Measurements from ENCODE around the gene MID1IP1. TPM values are rescaled to one million over a fixed set of nuclear protein-coding genes. Genes with fewer than 3 reads are reported as not detected.

MID1IP1 gene
- total and polyA plus RNA-seq, 2 of the 8 experiments (the other 6 are each of a cell fraction or from before 2014, with no cell fraction given), result 118 to 128 TPM

DNA sequence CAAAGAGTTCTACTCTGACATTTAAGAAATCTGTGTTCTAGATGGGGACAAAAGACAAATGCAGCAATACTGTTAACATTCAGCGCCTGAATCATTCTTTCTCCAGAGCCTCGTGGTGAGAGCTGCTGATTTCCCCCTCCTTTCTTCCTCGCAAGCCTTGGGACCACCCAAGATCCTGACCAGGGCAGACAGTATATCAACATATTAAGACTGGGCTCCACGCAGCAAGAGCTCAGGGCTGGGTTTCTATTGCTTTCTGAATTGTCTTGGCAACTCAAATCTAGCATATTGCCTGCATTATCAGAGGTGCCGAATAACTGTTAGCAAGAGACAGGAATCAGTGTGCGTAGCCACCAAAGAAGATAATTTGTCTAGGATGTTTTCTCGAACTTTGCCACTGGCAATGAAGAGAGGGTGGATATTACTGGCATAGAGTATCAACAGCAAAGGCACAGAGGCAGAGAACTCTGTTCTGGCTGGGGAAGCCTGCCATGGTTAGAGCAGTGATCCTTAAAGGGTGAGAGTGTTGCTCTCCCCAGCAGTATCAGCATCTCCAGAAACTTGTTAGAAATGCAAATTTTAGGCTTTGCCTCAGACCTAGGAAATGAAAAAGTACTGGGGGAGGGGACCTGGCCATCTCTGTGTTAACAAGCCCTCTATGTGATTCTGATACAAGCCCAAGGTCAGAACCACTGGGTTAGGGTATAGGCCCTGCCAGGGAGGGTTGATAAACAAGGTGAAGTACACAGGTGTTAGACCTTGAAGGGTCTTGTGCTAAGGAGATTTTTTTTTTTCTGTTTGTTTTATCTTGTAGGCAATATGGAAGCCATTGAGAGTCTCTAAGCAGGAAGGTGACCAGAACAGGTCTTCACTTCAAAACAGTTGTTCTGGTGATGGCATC is 46.2 kb upstream of the MID1IP1 start (continued):
- TF ChIP-seq, protein P1, sequence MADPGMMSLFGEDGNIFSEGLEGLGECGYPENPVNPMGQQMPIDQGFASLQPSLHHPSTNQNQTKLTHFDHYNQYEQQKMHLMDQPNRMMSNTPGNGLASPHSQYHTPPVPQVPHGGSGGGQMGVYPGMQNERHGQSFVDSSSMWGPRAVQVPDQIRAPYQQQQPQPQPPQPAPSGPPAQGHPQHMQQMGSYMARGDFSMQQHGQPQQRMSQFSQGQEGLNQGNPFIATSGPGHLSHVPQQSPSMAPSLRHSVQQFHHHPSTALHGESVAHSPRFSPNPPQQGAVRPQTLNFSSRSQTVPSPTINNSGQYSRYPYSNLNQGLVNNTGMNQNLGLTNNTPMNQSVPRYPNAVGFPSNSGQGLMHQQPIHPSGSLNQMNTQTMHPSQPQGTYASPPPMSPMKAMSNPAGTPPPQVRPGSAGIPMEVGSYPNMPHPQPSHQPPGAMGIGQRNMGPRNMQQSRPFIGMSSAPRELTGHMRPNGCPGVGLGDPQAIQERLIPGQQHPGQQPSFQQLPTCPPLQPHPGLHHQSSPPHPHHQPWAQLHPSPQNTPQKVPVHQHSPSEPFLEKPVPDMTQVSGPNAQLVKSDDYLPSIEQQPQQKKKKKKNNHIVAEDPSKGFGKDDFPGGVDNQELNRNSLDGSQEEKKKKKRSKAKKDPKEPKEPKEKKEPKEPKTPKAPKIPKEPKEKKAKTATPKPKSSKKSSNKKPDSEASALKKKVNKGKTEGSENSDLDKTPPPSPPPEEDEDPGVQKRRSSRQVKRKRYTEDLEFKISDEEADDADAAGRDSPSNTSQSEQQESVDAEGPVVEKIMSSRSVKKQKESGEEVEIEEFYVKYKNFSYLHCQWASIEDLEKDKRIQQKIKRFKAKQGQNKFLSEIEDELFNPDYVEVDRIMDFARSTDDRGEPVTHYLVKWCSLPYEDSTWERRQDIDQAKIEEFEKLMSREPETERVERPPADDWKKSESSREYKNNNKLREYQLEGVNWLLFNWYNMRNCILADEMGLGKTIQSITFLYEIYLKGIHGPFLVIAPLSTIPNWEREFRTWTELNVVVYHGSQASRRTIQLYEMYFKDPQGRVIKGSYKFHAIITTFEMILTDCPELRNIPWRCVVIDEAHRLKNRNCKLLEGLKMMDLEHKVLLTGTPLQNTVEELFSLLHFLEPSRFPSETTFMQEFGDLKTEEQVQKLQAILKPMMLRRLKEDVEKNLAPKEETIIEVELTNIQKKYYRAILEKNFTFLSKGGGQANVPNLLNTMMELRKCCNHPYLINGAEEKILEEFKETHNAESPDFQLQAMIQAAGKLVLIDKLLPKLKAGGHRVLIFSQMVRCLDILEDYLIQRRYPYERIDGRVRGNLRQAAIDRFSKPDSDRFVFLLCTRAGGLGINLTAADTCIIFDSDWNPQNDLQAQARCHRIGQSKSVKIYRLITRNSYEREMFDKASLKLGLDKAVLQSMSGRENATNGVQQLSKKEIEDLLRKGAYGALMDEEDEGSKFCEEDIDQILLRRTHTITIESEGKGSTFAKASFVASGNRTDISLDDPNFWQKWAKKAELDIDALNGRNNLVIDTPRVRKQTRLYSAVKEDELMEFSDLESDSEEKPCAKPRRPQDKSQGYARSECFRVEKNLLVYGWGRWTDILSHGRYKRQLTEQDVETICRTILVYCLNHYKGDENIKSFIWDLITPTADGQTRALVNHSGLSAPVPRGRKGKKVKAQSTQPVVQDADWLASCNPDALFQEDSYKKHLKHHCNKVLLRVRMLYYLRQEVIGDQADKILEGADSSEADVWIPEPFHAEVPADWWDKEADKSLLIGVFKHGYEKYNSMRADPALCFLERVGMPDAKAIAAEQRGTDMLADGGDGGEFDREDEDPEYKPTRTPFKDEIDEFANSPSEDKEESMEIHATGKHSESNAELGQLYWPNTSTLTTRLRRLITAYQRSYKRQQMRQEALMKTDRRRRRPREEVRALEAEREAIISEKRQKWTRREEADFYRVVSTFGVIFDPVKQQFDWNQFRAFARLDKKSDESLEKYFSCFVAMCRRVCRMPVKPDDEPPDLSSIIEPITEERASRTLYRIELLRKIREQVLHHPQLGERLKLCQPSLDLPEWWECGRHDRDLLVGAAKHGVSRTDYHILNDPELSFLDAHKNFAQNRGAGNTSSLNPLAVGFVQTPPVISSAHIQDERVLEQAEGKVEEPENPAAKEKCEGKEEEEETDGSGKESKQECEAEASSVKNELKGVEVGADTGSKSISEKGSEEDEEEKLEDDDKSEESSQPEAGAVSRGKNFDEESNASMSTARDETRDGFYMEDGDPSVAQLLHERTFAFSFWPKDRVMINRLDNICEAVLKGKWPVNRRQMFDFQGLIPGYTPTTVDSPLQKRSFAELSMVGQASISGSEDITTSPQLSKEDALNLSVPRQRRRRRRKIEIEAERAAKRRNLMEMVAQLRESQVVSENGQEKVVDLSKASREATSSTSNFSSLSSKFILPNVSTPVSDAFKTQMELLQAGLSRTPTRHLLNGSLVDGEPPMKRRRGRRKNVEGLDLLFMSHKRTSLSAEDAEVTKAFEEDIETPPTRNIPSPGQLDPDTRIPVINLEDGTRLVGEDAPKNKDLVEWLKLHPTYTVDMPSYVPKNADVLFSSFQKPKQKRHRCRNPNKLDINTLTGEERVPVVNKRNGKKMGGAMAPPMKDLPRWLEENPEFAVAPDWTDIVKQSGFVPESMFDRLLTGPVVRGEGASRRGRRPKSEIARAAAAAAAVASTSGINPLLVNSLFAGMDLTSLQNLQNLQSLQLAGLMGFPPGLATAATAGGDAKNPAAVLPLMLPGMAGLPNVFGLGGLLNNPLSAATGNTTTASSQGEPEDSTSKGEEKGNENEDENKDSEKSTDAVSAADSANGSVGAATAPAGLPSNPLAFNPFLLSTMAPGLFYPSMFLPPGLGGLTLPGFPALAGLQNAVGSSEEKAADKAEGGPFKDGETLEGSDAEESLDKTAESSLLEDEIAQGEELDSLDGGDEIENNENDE (IDR thresholded peaks at IDR 0.05; ENCODE audit: insufficient replicate concordance, low read length), result no peak
